ENCODE data around the gene EGF. TPM values are rescaled to one million over a fixed set of nuclear protein-coding genes. Genes with fewer than 3 reads are reported as not detected.

Gene EGF
- total and polyA plus RNA-seq, 7 experiments from 2014 or later: 0.86 TPM; not detected in 6

- Histone ChIP-seq H3K27me3 (ENCODE audit: control insufficient read depth in 2 of 2, insufficient read depth in 2 of 2, low read length in 2 of 2) (no peaks in the 10 kb centered on the region), H3K36me3 (ENCODE audit: control insufficient read depth in 2 of 3, insufficient read depth in 3 of 3, low read length in 3 of 3) (no peaks in the 10 kb centered on the region), H3K27ac (ENCODE audit: low read depth, low read length) (no peak overlapping the region), H3K9me3 (ENCODE audit: control insufficient read depth in 2 of 3, low read length in 3 of 3) (no peaks in the 10 kb centered on the region), H3K4me1 (ENCODE audit: control insufficient read depth in 2 of 2, insufficient read depth in 2 of 2, low read length in 2 of 2) (no peaks in the 10 kb centered on the region), H3K4me3 (ENCODE audit: low read length) (no peak overlapping the region)
- DNase-seq (no peak), ATAC-seq (no peak)
- Mint-ChIP-seq H3K9me3 (no peaks in the 10 kb centered on the region), H3K36me3 (no peaks in the 10 kb centered on the region), H3K4me1 (peaks cover 0 to 11% (median 0%) of the 10 kb centered on the region in 7 donors), H3K27me3 (peaks cover 0 to 12% (median 5%) of the 10 kb centered on the region in 5 donors), H3K4me3 (no peak overlapping the region), H3K27ac (peak overlapping the region in 1 of 9 donors; percentile 21)
- ChIA-PET POLR2A (no interaction called here), CTCF (interaction anchor here (0.6 to 2.7 kb wide), 8 partner anchors 10 to 507 kb away, joined by 3 to 18 read pairs (median 4); no protein-coding TSS in a partner anchor)
- intact Hi-C loops (cut with micrococcal nuclease): loop anchor here in 1 of 2 donors (5.0 kb wide), 1 partner anchor 188 kb away; the partner anchor contains the start of gene ELOVL6
Measured at GRCh38 chr4:110009550-110009949, 96.9 kb downstream of the EGF start.

GRCh38 chr4:110010797-110011196 lies 98.1 kb downstream of the EGF start:
- intact Hi-C loops (cut with micrococcal nuclease): no loop called here
- H3K27ac ChIP-seq (ENCODE audit: low read depth, low read length): no peak overlapping the region
- Mint-ChIP-seq H3K27me3 (peaks cover 0 to 7% (median 4%) of the 10 kb centered on the region in 5 donors), H3K4me1 (peaks cover 0 to 9% (median 0%) of the 10 kb centered on the region in 7 donors), H3K27ac (no peak overlapping the region), H3K9me3 (no peaks in the 10 kb centered on the region), H3K4me3 (no peak overlapping the region), H3K36me3 (no peaks in the 10 kb centered on the region)
- no peak for DNase-seq
- H3K4me3 ChIP-seq (ENCODE audit: low read length): no peak overlapping the region
- no peaks in the 10 kb centered on the region for H3K36me3 ChIP-seq (ENCODE audit: control insufficient read depth in 2 of 3, insufficient read depth in 3 of 3, low read length in 3 of 3)
- H3K27me3 ChIP-seq (ENCODE audit: control insufficient read depth in 2 of 2, insufficient read depth in 2 of 2, low read length in 2 of 2): no peaks in the 10 kb centered on the region
- ATAC-seq: no peak
- POLR2A ChIA-PET: no interaction called here
- CTCF ChIA-PET: interaction anchor here (0.7 to 2.7 kb wide), 3 partner anchors 13 to 506 kb away, joined by 3 to 18 read pairs (median 3); no protein-coding TSS in a partner anchor
- no peaks in the 10 kb centered on the region for H3K4me1 ChIP-seq (ENCODE audit: control insufficient read depth in 2 of 2, insufficient read depth in 2 of 2, low read length in 2 of 2)
- no peaks in the 10 kb centered on the region for H3K9me3 ChIP-seq (ENCODE audit: control insufficient read depth in 2 of 3, low read length in 3 of 3)

GRCh38 chr4:110012917-110013316 lies 100.2 kb downstream of the EGF start:
- CTCF ChIA-PET: no interaction called here
- ATAC-seq: no peak

GRCh38 chr4:110014233-110014632 lies 101.5 kb downstream of the EGF start:
- CTCF ChIA-PET: no interaction called here

More at GRCh38 chr4:110012917-110013316, 100.2 kb downstream of the EGF start:
- no peak overlapping the region for H3K4me3 Mint-ChIP-seq
- POLR2A ChIA-PET: no interaction called here
- no peak overlapping the region for H3K27ac ChIP-seq (ENCODE audit: low read depth, low read length)
- no peak for DNase-seq
- no peak overlapping the region for H3K27ac Mint-ChIP-seq
- H3K36me3 ChIP-seq (ENCODE audit: control insufficient read depth in 2 of 3, insufficient read depth in 3 of 3, low read length in 3 of 3): no peaks in the 10 kb centered on the region
- no peak overlapping the region for H3K4me3 ChIP-seq (ENCODE audit: low read length)
- H3K27me3 ChIP-seq (ENCODE audit: control insufficient read depth in 2 of 2, insufficient read depth in 2 of 2, low read length in 2 of 2): no peaks in the 10 kb centered on the region
- H3K9me3 ChIP-seq (ENCODE audit: control insufficient read depth in 2 of 3, low read length in 3 of 3): no peaks in the 10 kb centered on the region
- H3K4me1 ChIP-seq (ENCODE audit: control insufficient read depth in 2 of 2, insufficient read depth in 2 of 2, low read length in 2 of 2): no peaks in the 10 kb centered on the region
- H3K4me1 Mint-ChIP-seq: peaks cover 0 to 4% (median 0%) of the 10 kb centered on the region in 7 donors
- intact Hi-C loops (cut with micrococcal nuclease): no loop called here
- H3K9me3 Mint-ChIP-seq: peaks cover 0 to 9% (median 2%) of the 10 kb centered on the region in 11 donors
- peaks cover 0 to 4% (median 3%) of the 10 kb centered on the region in 5 donors for H3K36me3 Mint-ChIP-seq
- peaks cover 0 to 10% (median 5%) of the 10 kb centered on the region in 5 donors for H3K27me3 Mint-ChIP-seq

GRCh38 chr4:110019153-110019552 lies 106.5 kb downstream of the EGF start:
- Mint-ChIP-seq H3K27ac (no peak overlapping the region), H3K4me1 (peaks cover 0 to 2% (median 0%) of the 10 kb centered on the region in 7 donors), H3K27me3 (peaks cover 0 to 15% (median 3%) of the 10 kb centered on the region in 5 donors), H3K4me3 (no peak overlapping the region), H3K36me3 (peaks cover 0 to 4% (median 3%) of the 10 kb centered on the region in 5 donors), H3K9me3 (peaks cover 0 to 9% (median 5%) of the 10 kb centered on the region in 11 donors)
- no peak for DNase-seq
- Histone ChIP-seq H3K36me3 (ENCODE audit: control insufficient read depth in 2 of 3, insufficient read depth in 3 of 3, low read length in 3 of 3) (no peaks in the 10 kb centered on the region), H3K4me1 (ENCODE audit: control insufficient read depth in 2 of 2, insufficient read depth in 2 of 2, low read length in 2 of 2) (no peaks in the 10 kb centered on the region), H3K27me3 (ENCODE audit: control insufficient read depth in 2 of 2, insufficient read depth in 2 of 2, low read length in 2 of 2) (no peaks in the 10 kb centered on the region), H3K4me3 (ENCODE audit: low read length) (no peak overlapping the region), H3K9me3 (ENCODE audit: control insufficient read depth in 2 of 3, low read length in 3 of 3) (no peaks in the 10 kb centered on the region), H3K27ac (ENCODE audit: low read depth, low read length) (no peak overlapping the region)
- ChIA-PET POLR2A (no interaction called here), CTCF (no interaction called here)
- intact Hi-C loops (cut with micrococcal nuclease): no loop called here
- no peak for ATAC-seq

More at GRCh38 chr4:110014233-110014632, 101.5 kb downstream of the EGF start:
- Mint-ChIP-seq H3K27me3 (peaks cover 0 to 10% (median 5%) of the 10 kb centered on the region in 5 donors), H3K36me3 (peaks cover 0 to 4% (median 3%) of the 10 kb centered on the region in 5 donors), H3K9me3 (peaks cover 0 to 9% (median 2%) of the 10 kb centered on the region in 11 donors), H3K27ac (no peak overlapping the region), H3K4me1 (no peaks in the 10 kb centered on the region), H3K4me3 (no peak overlapping the region)
- Histone ChIP-seq H3K27me3 (ENCODE audit: control insufficient read depth in 2 of 2, insufficient read depth in 2 of 2, low read length in 2 of 2) (no peaks in the 10 kb centered on the region), H3K36me3 (ENCODE audit: control insufficient read depth in 2 of 3, insufficient read depth in 3 of 3, low read length in 3 of 3) (no peaks in the 10 kb centered on the region), H3K4me3 (ENCODE audit: low read length) (no peak overlapping the region), H3K4me1 (ENCODE audit: control insufficient read depth in 2 of 2, insufficient read depth in 2 of 2, low read length in 2 of 2) (no peaks in the 10 kb centered on the region), H3K27ac (ENCODE audit: low read depth, low read length) (no peak overlapping the region), H3K9me3 (ENCODE audit: control insufficient read depth in 2 of 3, low read length in 3 of 3) (no peaks in the 10 kb centered on the region)
- DNase-seq (no peak), ATAC-seq (no peak)
- intact Hi-C loops (cut with micrococcal nuclease): no loop called here
- POLR2A ChIA-PET: no interaction called here

GRCh38 chr4:110020139-110020538 lies 107.5 kb downstream of the EGF start:
- Histone ChIP-seq H3K27me3 (ENCODE audit: control insufficient read depth in 2 of 2, insufficient read depth in 2 of 2, low read length in 2 of 2) (no peaks in the 10 kb centered on the region), H3K4me3 (ENCODE audit: low read length) (no peak overlapping the region), H3K27ac (ENCODE audit: low read depth, low read length) (no peak overlapping the region), H3K4me1 (ENCODE audit: control insufficient read depth in 2 of 2, insufficient read depth in 2 of 2, low read length in 2 of 2) (no peaks in the 10 kb centered on the region), H3K9me3 (ENCODE audit: control insufficient read depth in 2 of 3, low read length in 3 of 3) (no peaks in the 10 kb centered on the region), H3K36me3 (ENCODE audit: control insufficient read depth in 2 of 3, insufficient read depth in 3 of 3, low read length in 3 of 3) (no peaks in the 10 kb centered on the region)
- intact Hi-C loops (cut with micrococcal nuclease): no loop called here
- no peak for DNase-seq
- H3K27ac Mint-ChIP-seq: no peak overlapping the region
- ChIA-PET CTCF (no interaction called here), POLR2A (interaction anchor here (0.6 kb wide), 1 partner anchor 13 kb away, joined by 3 read pairs; no protein-coding TSS in a partner anchor)
- peaks cover 0 to 4% (median 3%) of the 10 kb centered on the region in 5 donors for H3K36me3 Mint-ChIP-seq
- H3K4me3 Mint-ChIP-seq: no peak overlapping the region
- H3K4me1 Mint-ChIP-seq: peaks cover 0 to 2% (median 0%) of the 10 kb centered on the region in 7 donors
- peaks cover 0 to 21% (median 0%) of the 10 kb centered on the region in 5 donors for H3K27me3 Mint-ChIP-seq
- peaks cover 0 to 9% (median 5%) of the 10 kb centered on the region in 11 donors for H3K9me3 Mint-ChIP-seq
- no peak for ATAC-seq
